ENCODE results near the gene DLL3.

DNA sequence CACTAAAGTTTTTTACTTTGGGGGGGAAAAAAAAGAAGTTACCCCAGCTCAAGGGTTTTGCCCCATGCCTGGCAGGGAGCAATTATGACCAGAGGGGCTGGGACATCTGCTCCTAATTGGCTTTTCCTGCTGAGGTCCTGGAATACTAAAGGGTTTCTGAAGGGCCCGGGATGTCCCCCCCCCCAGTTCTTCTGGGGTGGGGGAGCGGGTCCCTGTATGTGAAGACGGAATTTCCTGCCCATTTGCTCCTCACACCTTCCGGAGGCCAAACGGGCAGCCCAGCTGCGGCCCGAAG is 1.1 kb upstream of the DLL3 start:
- no peak for TF ChIP-seq EZH2phosphoT487 (IDR thresholded peaks at IDR 0.05; ENCODE audit: low read depth, severe bottlenecking, unreplicated experiment)
- TF ChIP-seq, protein P1, sequence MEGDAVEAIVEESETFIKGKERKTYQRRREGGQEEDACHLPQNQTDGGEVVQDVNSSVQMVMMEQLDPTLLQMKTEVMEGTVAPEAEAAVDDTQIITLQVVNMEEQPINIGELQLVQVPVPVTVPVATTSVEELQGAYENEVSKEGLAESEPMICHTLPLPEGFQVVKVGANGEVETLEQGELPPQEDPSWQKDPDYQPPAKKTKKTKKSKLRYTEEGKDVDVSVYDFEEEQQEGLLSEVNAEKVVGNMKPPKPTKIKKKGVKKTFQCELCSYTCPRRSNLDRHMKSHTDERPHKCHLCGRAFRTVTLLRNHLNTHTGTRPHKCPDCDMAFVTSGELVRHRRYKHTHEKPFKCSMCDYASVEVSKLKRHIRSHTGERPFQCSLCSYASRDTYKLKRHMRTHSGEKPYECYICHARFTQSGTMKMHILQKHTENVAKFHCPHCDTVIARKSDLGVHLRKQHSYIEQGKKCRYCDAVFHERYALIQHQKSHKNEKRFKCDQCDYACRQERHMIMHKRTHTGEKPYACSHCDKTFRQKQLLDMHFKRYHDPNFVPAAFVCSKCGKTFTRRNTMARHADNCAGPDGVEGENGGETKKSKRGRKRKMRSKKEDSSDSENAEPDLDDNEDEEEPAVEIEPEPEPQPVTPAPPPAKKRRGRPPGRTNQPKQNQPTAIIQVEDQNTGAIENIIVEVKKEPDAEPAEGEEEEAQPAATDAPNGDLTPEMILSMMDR (IDR thresholded peaks at IDR 0.05; ENCODE audit: poor library complexity) = no peak

All from hepatocyte (in vitro differentiated cells).